Renal cortical epithelial cell (primary cell): ENCODE measurements around the gene RGS17. TPM values are rescaled to one million over a fixed set of nuclear protein-coding genes. Genes with fewer than 3 reads are reported as not detected.
"Not testable (repeated sequence)": the region's sequence is repeated elsewhere in the genome, so short reads cannot be mapped to it uniquely, and the experiment has no call there.

Experiments
- DNase-seq: peaks from one replicate; pipeline ENCODE4 v3.0.0-alpha.2; 2011; ENCODE audit warnings: low read depth
- total RNA-seq: library from RNA; depleted of rRNA; stranded (reverse); fragments of >200 nt; gene quantifications from 2 replicates; pipeline ENCODE4 v1.2.3, GENCODE V29; 2014

RGS17 gene
- total RNA-seq, 1 donor from 2014 or later: 7.0 TPM

GRCh38 chr6:152983637-152984512 is 147.2 kb downstream of the RGS17 start:
- peak; percentile 59 for DNase-seq

- DNase-seq: peak; percentile 91
Observed at GRCh38 chr6:152982904-152983636, 148.0 kb downstream of the RGS17 start, which contains the start of gene FBXO5. FBXO5 (minus strand) TSS chr6:152983041; CDS start chr6:152982959, 82 bp downstream.

- DNase-seq: no peak
Observed at GRCh38 chr6:152981989-152982903, 148.8 kb downstream of the RGS17 start.

- DNase-seq: no peak
Observed at GRCh38 chr6:152981219-152981618, 149.9 kb downstream of the RGS17 start.

- no peak for DNase-seq
Observed at GRCh38 chr6:152980656-152981055, 150.4 kb downstream of the RGS17 start.

- DNase-seq: peak; percentile 26
Observed at GRCh38 chr6:152979116-152979515, 152.0 kb downstream of the RGS17 start.

GRCh38 chr6:152978058-152978457 is 153.0 kb downstream of the RGS17 start:
- DNase-seq: no peak

GRCh38 chr6:152977556-152977955 is 153.5 kb downstream of the RGS17 start:
- no peak for DNase-seq

- no peak for DNase-seq
Observed at GRCh38 chr6:152976749-152977148, 154.3 kb downstream of the RGS17 start.

- peak; percentile 35 for DNase-seq
Observed at GRCh38 chr6:152975204-152975915, 155.7 kb downstream of the RGS17 start.

- no peak for DNase-seq
Observed at GRCh38 chr6:152973916-152974315, 157.2 kb downstream of the RGS17 start.

GRCh38 chr6:152969688-152970418 is 161.2 kb downstream of the RGS17 start:
- DNase-seq: no peak

- not testable (repeated sequence) for DNase-seq
Observed at GRCh38 chr6:152966168-152966894, 164.8 kb downstream of the RGS17 start.

GRCh38 chr6:152959333-152959732 is 171.7 kb downstream of the RGS17 start:
- no peak for DNase-seq

- DNase-seq: no peak
Observed at GRCh38 chr6:152957796-152958195, 173.3 kb downstream of the RGS17 start.
